ENCODE measurements around the gene PDE6C. TPM values are rescaled to one million over a fixed set of nuclear protein-coding genes. Genes with fewer than 3 reads are reported as not detected.

The PDE6C gene
- total RNA-seq, 4 donors from 2014 or later: not detected

DNA sequence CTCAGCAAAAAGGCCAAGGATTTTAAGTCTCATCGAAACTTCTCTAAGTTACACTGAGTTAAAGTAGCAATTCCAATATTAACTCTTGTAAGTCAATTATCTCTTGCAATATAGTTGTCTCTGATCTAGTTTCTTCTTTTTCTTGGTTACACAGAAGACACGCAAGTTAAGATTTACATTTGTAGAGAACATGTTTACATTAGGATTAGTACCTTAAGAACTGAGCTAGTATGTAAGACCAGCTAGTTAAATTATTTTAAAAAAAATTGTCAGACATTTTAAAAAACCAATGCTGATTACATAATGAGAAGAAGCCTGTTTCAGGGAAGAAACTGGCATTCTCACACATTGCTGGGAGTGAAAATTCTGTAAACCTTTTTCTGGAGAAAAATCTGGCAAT is 58.7 kb downstream of the PDE6C start:
- Histone ChIP-seq H3K36me3 (no peaks in the 10 kb centered on the region), H3K4me1 (no peaks in the 10 kb centered on the region), H3K27me3 (no peaks in the 10 kb centered on the region), H3K4me3 (no peak overlapping the region), H3K27ac (no peak overlapping the region), H3K9me3 (no peaks in the 10 kb centered on the region)
- DNase-seq: no peak
- intact Hi-C loops (cut with DNase I; ENCODE audit: low total_unique reads): no loop called here
- no peak for TF ChIP-seq POLR2A (IDR thresholded peaks at IDR 0.05)
- TF ChIP-seq, protein P1, sequence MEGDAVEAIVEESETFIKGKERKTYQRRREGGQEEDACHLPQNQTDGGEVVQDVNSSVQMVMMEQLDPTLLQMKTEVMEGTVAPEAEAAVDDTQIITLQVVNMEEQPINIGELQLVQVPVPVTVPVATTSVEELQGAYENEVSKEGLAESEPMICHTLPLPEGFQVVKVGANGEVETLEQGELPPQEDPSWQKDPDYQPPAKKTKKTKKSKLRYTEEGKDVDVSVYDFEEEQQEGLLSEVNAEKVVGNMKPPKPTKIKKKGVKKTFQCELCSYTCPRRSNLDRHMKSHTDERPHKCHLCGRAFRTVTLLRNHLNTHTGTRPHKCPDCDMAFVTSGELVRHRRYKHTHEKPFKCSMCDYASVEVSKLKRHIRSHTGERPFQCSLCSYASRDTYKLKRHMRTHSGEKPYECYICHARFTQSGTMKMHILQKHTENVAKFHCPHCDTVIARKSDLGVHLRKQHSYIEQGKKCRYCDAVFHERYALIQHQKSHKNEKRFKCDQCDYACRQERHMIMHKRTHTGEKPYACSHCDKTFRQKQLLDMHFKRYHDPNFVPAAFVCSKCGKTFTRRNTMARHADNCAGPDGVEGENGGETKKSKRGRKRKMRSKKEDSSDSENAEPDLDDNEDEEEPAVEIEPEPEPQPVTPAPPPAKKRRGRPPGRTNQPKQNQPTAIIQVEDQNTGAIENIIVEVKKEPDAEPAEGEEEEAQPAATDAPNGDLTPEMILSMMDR (IDR thresholded peaks at IDR 0.05): no peak

DNA sequence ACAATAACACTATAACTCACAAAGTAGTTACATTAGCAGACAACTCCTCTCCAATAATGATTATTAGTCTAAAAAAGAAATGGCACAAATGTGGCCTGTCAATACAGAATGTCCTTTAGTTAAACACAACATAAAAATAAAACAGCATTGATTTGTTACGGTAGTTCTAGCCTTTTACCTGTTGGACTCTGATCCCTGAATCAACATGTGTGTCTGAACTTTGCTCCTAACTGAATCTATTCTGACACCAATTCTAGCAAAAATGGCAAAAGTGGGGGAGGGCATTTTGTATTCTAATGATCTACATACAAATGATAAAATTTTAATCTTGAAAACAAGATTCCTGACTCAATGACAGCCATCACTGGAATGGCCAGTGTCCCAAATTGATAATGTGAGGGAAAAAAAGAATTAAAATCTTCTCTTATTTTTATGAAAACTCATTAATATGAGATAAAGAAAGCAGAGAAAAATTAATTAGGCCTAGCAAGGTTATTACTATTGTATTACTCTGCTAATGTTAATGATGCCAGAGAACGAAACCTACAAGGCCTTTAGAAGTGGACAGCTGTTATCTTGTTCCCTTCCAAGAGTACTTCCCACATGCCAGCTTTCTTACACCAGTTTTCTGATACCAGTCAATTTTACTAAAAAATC is 59.8 kb downstream of the PDE6C start:
- intact Hi-C loops (cut with DNase I; ENCODE audit: low total_unique reads): no loop called here
- no peaks in the 10 kb centered on the region for H3K36me3 ChIP-seq
- DNase-seq: no peak

DNA sequence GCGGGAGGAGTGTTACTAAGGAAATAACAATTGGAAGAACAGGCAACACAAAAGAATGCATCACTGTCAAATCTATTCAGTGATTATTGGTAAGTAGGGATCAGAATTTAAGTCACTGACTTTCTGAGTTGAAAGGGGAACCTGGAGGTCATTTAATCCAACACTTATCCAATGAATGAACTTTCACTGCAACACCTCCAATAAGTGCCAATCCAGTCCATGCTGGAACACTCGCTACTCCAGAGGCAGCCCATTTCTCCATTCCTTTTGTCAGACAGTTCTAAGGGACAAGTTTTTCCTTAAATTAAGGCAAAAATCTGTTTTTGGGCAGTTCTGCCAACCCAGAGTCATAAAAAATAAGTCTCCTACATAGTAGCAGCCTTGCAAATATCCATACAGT is 60.6 kb downstream of the PDE6C start:
- intact Hi-C loops (cut with DNase I; ENCODE audit: low total_unique reads): no loop called here
- no peaks in the 10 kb centered on the region for H3K27me3 ChIP-seq
- H3K27ac ChIP-seq: no peak overlapping the region
- H3K4me1 ChIP-seq: no peaks in the 10 kb centered on the region
- no peaks in the 10 kb centered on the region for H3K9me3 ChIP-seq
- TF ChIP-seq, protein P1 (IDR thresholded peaks at IDR 0.05): no peak
- no peak for TF ChIP-seq POLR2A (IDR thresholded peaks at IDR 0.05)
- DNase-seq: no peak
- H3K36me3 ChIP-seq: no peaks in the 10 kb centered on the region
- H3K4me3 ChIP-seq: no peak overlapping the region

More for the DNA sequence above, 59.8 kb downstream of the PDE6C start:
- no peak for TF ChIP-seq POLR2A (IDR thresholded peaks at IDR 0.05)
- TF ChIP-seq, protein P1 (IDR thresholded peaks at IDR 0.05): no peak
- H3K4me1 ChIP-seq: no peaks in the 10 kb centered on the region
- H3K27me3 ChIP-seq: no peaks in the 10 kb centered on the region
- no peaks in the 10 kb centered on the region for H3K9me3 ChIP-seq
- no peak overlapping the region for H3K27ac ChIP-seq
- no peak overlapping the region for H3K4me3 ChIP-seq

DNA sequence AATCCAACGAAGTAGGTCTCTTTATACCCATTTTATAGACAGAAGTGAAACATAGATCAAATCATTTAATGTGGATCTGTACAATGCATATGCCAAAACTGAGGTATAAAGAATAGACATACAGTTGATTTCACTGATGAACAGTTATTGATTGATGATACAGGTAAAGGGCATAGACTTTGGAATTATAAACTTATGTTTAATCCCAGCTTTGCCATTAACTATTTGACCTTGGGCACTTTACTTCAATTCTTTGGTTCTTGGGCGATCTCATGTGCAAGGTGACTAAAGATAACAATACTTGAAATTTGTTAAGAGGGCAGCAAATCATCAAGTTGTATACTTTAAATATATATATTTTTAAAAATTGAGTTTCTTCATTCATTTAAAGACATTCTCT is 61.5 kb downstream of the PDE6C start:
- no peaks in the 10 kb centered on the region for H3K27me3 ChIP-seq
- intact Hi-C loops (cut with DNase I; ENCODE audit: low total_unique reads): no loop called here
- H3K27ac ChIP-seq: no peak overlapping the region
- no peak for DNase-seq
- TF ChIP-seq, protein P1 (IDR thresholded peaks at IDR 0.05): no peak
- TF ChIP-seq POLR2A (IDR thresholded peaks at IDR 0.05): no peak
- H3K36me3 ChIP-seq: no peaks in the 10 kb centered on the region
- no peaks in the 10 kb centered on the region for H3K9me3 ChIP-seq
- H3K4me1 ChIP-seq: no peaks in the 10 kb centered on the region
- no peak overlapping the region for H3K4me3 ChIP-seq

DNA sequence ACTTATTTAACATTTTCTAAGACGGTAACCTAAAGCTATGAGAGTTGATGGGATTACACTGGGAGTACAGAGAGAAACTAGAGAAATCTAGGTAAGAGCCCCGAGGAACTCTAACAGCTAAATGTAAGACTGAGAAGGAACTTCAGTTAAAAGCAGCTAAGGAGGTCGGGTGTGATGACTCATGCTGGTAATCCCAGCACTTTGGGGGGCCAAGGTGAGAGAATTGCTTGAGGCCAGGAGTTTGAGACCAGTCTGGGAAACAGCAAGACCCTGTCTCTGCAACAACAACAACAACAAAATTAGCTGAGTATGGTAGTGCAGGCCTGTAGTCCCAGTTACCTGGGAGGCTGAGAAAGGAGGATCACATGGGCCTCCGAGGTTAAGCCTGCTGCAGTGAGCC is 66.0 kb downstream of the PDE6C start:
- Histone ChIP-seq H3K9me3 (no peaks in the 10 kb centered on the region), H3K36me3 (no peaks in the 10 kb centered on the region), H3K27ac (no peak overlapping the region), H3K4me3 (no peak overlapping the region), H3K4me1 (no peaks in the 10 kb centered on the region), H3K27me3 (no peaks in the 10 kb centered on the region)
- DNase-seq: no peak
- TF ChIP-seq, protein P1 (IDR thresholded peaks at IDR 0.05): no peak
- TF ChIP-seq POLR2A (IDR thresholded peaks at IDR 0.05): no peak
- intact Hi-C loops (cut with DNase I; ENCODE audit: low total_unique reads): no loop called here
